GM12878 (cell line): Measurements from ENCODE around the gene FAM163A. TPM values are rescaled to one million over a fixed set of nuclear protein-coding genes. Genes with fewer than 3 reads are reported as not detected.

Experiments
- ATAC-seq: fragments of 200-7000 bp; cut with Tn5 transposase; 3 replicates; pipeline ENCODE4 v1.9.1; 2020; ENCODE audit warnings: mild to moderate bottlenecking, moderate library complexity
- BruUV-seq: library from RNA; stranded (reverse); fragments of 400-500 nt; replicated peaks from 2 replicates; lab custom pipeline; 2021; lab: Mats Ljungman, UMichigan
- CTCF ChIA-PET: fragments of 300-600 bp; sonication (Branson Sonifier 250); formaldehyde crosslinking; extraction: SDS; loops from one replicate; lab custom pipeline; 2021; ENCODE audit warnings: inconsistent platforms; lab: Yijun Ruan, JAX
- POLR2A ChIA-PET: fragments of 350-600 bp; formaldehyde crosslinking; extraction: SDS; loops from one replicate; lab custom pipeline; 2021; ENCODE audit warnings: inconsistent platforms; lab: Charles Lee
- RAD21 ChIA-PET: fragments of 300-600 bp; sonication (Branson Sonifier 250); formaldehyde crosslinking; loops from one replicate; lab custom pipeline; 2023; ENCODE audit warnings: antibody characterized with exemption; ENCODE audit not compliant: unreplicated experiment; lab: Charles Lee
- SMC1A ChIA-PET: fragments of 300-600 bp; sonication (Branson Sonifier 250); formaldehyde crosslinking; loops from one replicate; lab custom pipeline; 2023; ENCODE audit not compliant: unreplicated experiment, uncharacterized antibody; lab: Charles Lee
- DNase-seq: peaks from one replicate; pipeline ENCODE4 v3.0.0-alpha.2; 2011; ENCODE audit warnings: low read depth, low spot score
- FAIRE-seq: peaks from 3 replicates; lab custom pipeline; 2011; peaks lifted over from hg19 to GRCh38; lab: Jason Lieb, UNC
- H2AFZ ChIP-seq: 2 replicates; pipeline ENCODE4 v1.6.0; 2011; ENCODE audit warnings: low read depth, low read length, control low read depth; ENCODE audit not compliant: control insufficient read depth
- H3K27ac ChIP-seq: 2 replicates; pipeline ENCODE4 v1.5.1; 2011; ENCODE audit warnings: control low read depth; ENCODE audit not compliant: control insufficient read depth, insufficient read depth
- H3K27me3 ChIP-seq, 2 experiments: replicated peaks in 1 of 2; 2 replicates each; pipeline versions ENCODE4 v1.6.0 to v1.6.1; 2011; ENCODE audit warnings: low read length in 1 of 2; ENCODE audit not compliant: control insufficient read depth in 2 of 2, insufficient read depth in 2 of 2
- H3K36me3 ChIP-seq, 2 experiments: 2 replicates each; pipeline ENCODE4 v1.5.1; 2011; ENCODE audit warnings: low read length in 1 of 2; ENCODE audit not compliant: control insufficient read depth in 2 of 2, insufficient read depth in 2 of 2
- H3K4me1 ChIP-seq: 2 replicates; pipeline ENCODE4 v1.6.1; 2011; ENCODE audit warnings: mild to moderate bottlenecking, low read length, moderate library complexity, mixed read lengths; ENCODE audit not compliant: control insufficient read depth, insufficient read depth
- H3K4me2 ChIP-seq: 2 replicates; pipeline ENCODE4 v1.6.0; 2011; ENCODE audit warnings: control low read depth; ENCODE audit not compliant: control insufficient read depth, insufficient read depth
- H3K4me3 ChIP-seq: fragments of 200-600 bp; sonication (generic); 2 replicates; pipeline ENCODE4 v1.5.1; 2016
- H3K79me2 ChIP-seq: 2 replicates; pipeline ENCODE4 v1.6.0; 2011; ENCODE audit warnings: low read length; ENCODE audit not compliant: control insufficient read depth, insufficient read depth
- H3K9ac ChIP-seq: 2 replicates; pipeline ENCODE4 v1.8.0; 2011; ENCODE audit warnings: low read length, control low read depth, mixed read lengths; ENCODE audit not compliant: control insufficient read depth, insufficient read depth
- H3K9me3 ChIP-seq: replicated peaks from 3 replicates; pipeline ENCODE4 v1.5.1; 2011; ENCODE audit warnings: mild to moderate bottlenecking, low read length; ENCODE audit not compliant: control insufficient read depth, insufficient read depth
- H4K20me1 ChIP-seq: 2 replicates; pipeline ENCODE4 v1.6.0; 2011; ENCODE audit not compliant: control insufficient read depth, insufficient read depth
- BACH1 ChIP-seq: fragments of 450-650 bp; IDR thresholded peaks from 2 replicates; pipeline ENCODE4 v1.6.1; 2017; ENCODE audit warnings: mild to moderate bottlenecking, borderline replicate concordance
- E4F1 ChIP-seq: fragments of 450-650 bp; IDR thresholded peaks from 2 replicates; pipeline ENCODE4 v1.6.1; 2018; ENCODE audit warnings: borderline replicate concordance, mild to moderate bottlenecking; ENCODE audit not compliant: partially characterized antibody
- EGR1 ChIP-seq, 2 experiments: IDR thresholded peaks; 1 replicate in 1 of 2; 2 replicates in 1 of 2; pipeline ENCODE4 v1.6.1; 2011 to 2012; ENCODE audit warnings: low read depth in 2 of 2, low read length in 2 of 2, borderline replicate concordance in 1 of 2, mild to moderate bottlenecking in 1 of 2, moderate library complexity in 1 of 2
- JUND ChIP-seq: IDR thresholded peaks from 2 replicates; pipeline ENCODE4 v1.6.1; 2012; ENCODE audit warnings: low read depth, mild to moderate bottlenecking, low read length, improper control_type of control experiment, moderate library complexity
- MYB ChIP-seq: fragments of 150-350 bp; IDR thresholded peaks from 2 replicates; pipeline ENCODE4 v1.6.1; 2014; ENCODE audit warnings: mild to moderate bottlenecking, low read depth, low read length, borderline replicate concordance
- MYC ChIP-seq: IDR thresholded peaks from 2 replicates; pipeline ENCODE4 v1.6.1; 2011; ENCODE audit warnings: mild to moderate bottlenecking, low read length, moderate library complexity, inconsistent platforms; ENCODE audit not compliant: insufficient read depth, insufficient replicate concordance, insufficient read length, severe bottlenecking
- SMAD5 ChIP-seq: IDR thresholded peaks from 2 replicates; pipeline ENCODE4 v1.6.1; 2016; ENCODE audit warnings: antibody characterized with exemption, low read depth
- SREBF1 ChIP-seq: IDR thresholded peaks from 2 replicates; pipeline ENCODE4 v1.6.1; 2012; ENCODE audit warnings: mild to moderate bottlenecking, low read length
- SUPT20H ChIP-seq: IDR thresholded peaks from 2 replicates; pipeline ENCODE4 v1.6.1; 2011; ENCODE audit warnings: low read depth, mild to moderate bottlenecking, low read length, moderate library complexity, borderline replicate concordance; ENCODE audit not compliant: control insufficient read depth
- TCF12 ChIP-seq: IDR thresholded peaks from 2 replicates; pipeline ENCODE4 v1.6.1; 2011; ENCODE audit warnings: low read depth, mild to moderate bottlenecking, low read length
- ZNF384 ChIP-seq: IDR thresholded peaks from 2 replicates; pipeline ENCODE4 v1.6.1; 2012; ENCODE audit warnings: low read depth, mild to moderate bottlenecking, low read length, improper control_type of control experiment, borderline replicate concordance
- ZNF592 ChIP-seq: fragments of 450-650 bp; IDR thresholded peaks from 2 replicates; pipeline ENCODE4 v1.6.1; 2017; ENCODE audit warnings: mild to moderate bottlenecking, moderate library complexity
- ZNF622 ChIP-seq: fragments of 450-650 bp; IDR thresholded peaks from 2 replicates; pipeline ENCODE4 v1.6.1; 2017; ENCODE audit warnings: mild to moderate bottlenecking, inconsistent platforms
- WGBS: methylation state at CpG from one replicate; pipeline ENCODE4 v1.1.6; 2016; ENCODE audit warnings: low lambda C conversion rate; ENCODE audit not compliant: insufficient replicate concordance, insufficient coverage; ENCODE audit errors: missing lambda C conversion rate; 5-methylcytosine and 5-hydroxymethylcytosine counted together
- in situ Hi-C: fragments of 300-500 bp; cut with MboI; formaldehyde crosslinking; loops from 9 replicates; pipeline ENCODE4 v1.14.3; 2018; ENCODE audit warnings: mixed read lengths
- intact Hi-C: fragments of 100-400 bp; cut with micrococcal nuclease; formaldehyde crosslinking; loops from one replicate; pipeline ENCODE4 v1.14.2; 2022; ENCODE audit not compliant: unreplicated experiment
- polyA plus RNA-seq, 11 experiments: library from polyadenylated mRNA; depleted of rRNA in 4 of 11; unstranded in 6 of 11; stranded (reverse) in 5 of 11; fragments of >200 nt; fragmentation: Nextera tagmentation in 4 of 11; fragmentation: Illumina TruSeq in 1 of 11; extraction: Ambion mirVana in 4 of 11; extraction: Trizol in 1 of 11; gene quantifications; 1 replicate in 1 of 11; 2 replicates in 10 of 11; pipeline versions ENCODE4 v1.2.1 to v1.2.3, GENCODE V29; 2011 to 2016; ENCODE audit warnings: inconsistent platforms in 2 of 11, missing spikeins in 2 of 11, low read depth in 1 of 11
- total RNA-seq, 4 experiments: library from RNA; depleted of rRNA in 3 of 4; stranded (reverse); fragments of >200 nt in 3 of 4; fragmentation: Illumina TruSeq in 1 of 4; extraction: Trizol in 1 of 4; gene quantifications; 2 replicates each; pipeline versions ENCODE4 v1.2.1 to v1.2.3, GENCODE V29; 2013 to 2021

The FAM163A gene
- total and polyA plus RNA-seq, 10 of the 15 experiments (the other 5 are each of a cell fraction or from before 2014, with no cell fraction given): not detected

- no peak for TF ChIP-seq ZNF384
- no peak for TF ChIP-seq SMAD5
- TF ChIP-seq SUPT20H: no peak
- TF ChIP-seq JUND: no peak
These were observed 57.4 kb downstream of the FAM163A start (continued) for GRCh38 chr1:179800481-179800880.

- ChIA-PET SMC1A (interaction anchor here (1.8 to 1.9 kb wide), 2 partner anchors 12 to 97 kb away, joined by 5 to 6 read pairs; no protein-coding TSS in a partner anchor), CTCF (interaction anchor here (1.4 to 1.5 kb wide), 2 partner anchors 11 to 97 kb away, joined by 5 to 12 read pairs; no protein-coding TSS in a partner anchor)
- intact Hi-C loops: no loop called here
These were observed 60.0 kb downstream of the FAM163A start for GRCh38 chr1:179803104-179803503.

More at GRCh38 chr1:179803104-179803503, 60.0 kb downstream of the FAM163A start:
- ATAC-seq: no peak
- Histone ChIP-seq H4K20me1 (no peaks in the 10 kb centered on the region), H3K27ac (no peak overlapping the region), H3K4me3 (no peak overlapping the region), H3K9ac (no peak overlapping the region), H2AFZ (no peak overlapping the region), H3K36me3 (no peaks in the 10 kb centered on the region), H3K27me3 (no peaks in the 10 kb centered on the region), H3K4me1 (no peaks in the 10 kb centered on the region; the same call in 1 of the 2 replicates), H3K4me2 (no peak overlapping the region), H3K9me3 (no peaks in the 10 kb centered on the region), H3K79me2 (no peaks in the 10 kb centered on the region)
- no peak for TF ChIP-seq ZNF622
- no peak for TF ChIP-seq JUND
- TF ChIP-seq TCF12: no peak
- TF ChIP-seq MYB: no peak
- no peak for TF ChIP-seq SREBF1
- TF ChIP-seq E4F1: no peak
- no peak for TF ChIP-seq ZNF592
- TF ChIP-seq BACH1: no peak
- no peak for TF ChIP-seq MYC
- TF ChIP-seq EGR1 (IDR thresholded peaks at IDR 0.05; ENCODE audit: borderline replicate concordance in 1 of 2, low read depth in 2 of 2, low read length in 2 of 2): no peak
- BruUV-seq: no TSS peak
- in situ Hi-C loops: loop anchor here (25.0 kb wide), 1 partner anchor 716 kb away; the partner anchor contains the start of gene TOR3A
- FAIRE-seq: no peak
- WGBS: 6% methylated on average over 6 of the region's 6 CpGs
- POLR2A ChIA-PET: no interaction called here
- RAD21 ChIA-PET: no interaction called here
- no peak for DNase-seq
